GM12865 (cell line): Measurements from ENCODE around the gene FILIP1L.

Experiments
- DNase-seq: peaks from one replicate; pipeline ENCODE4 v3.0.0; 2010; ENCODE audit warnings: low read depth
- H3K4me3 ChIP-seq: 2 replicates; pipeline ENCODE4 v1.5.1; 2011; ENCODE audit warnings: mild to moderate bottlenecking, low read depth, low read length, control low read depth
- CTCF ChIP-seq: IDR thresholded peaks from 2 replicates; pipeline ENCODE4 v1.5.1; 2011; ENCODE audit warnings: low read length, control low read depth, low read depth, inconsistent platforms; ENCODE audit not compliant: insufficient read depth; ENCODE audit errors: missing control alignments

Gene FILIP1L

DNA sequence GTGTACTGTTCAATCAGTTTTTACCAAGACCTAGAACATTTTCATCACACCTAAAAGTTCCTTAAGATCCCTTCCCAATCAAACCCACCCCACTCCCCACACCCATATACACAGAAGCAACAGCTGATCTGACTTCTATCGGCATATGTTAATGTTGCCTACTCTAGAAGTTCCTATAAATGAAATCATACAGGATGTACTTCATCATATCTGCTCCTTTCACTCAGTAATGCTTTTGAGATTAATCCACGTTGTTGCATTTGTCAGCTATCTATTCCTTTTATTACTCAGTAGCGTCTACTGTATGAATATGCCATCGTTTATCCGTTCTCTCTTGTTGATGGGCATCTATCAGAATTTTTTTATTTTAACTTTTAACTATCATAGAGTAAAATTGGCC is 14.3 kb upstream of the FILIP1L start:
- DNase-seq: no peak
- H3K4me3 ChIP-seq: no peak overlapping the region
- TF ChIP-seq CTCF: no peak

DNA sequence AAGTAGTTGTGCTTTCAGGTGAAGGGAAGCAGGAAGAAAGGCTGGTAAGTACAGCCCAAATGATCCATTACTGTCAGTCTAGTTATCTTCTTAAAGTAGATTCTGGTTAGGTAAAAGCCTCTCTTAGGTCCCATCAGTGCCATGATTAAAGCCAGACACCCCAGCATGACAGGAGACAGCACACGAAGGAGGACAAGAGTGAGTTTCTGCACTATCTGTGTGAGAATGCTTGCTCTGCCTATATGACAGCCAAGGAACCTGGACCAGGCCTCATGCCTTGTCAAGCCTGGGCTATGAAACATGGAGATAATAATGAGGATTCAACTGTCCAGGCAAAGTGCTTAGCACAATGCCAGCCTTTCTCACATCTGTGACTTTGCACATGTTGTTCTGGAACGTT is 13.5 kb upstream of the FILIP1L start:
- no peak overlapping the region for H3K4me3 ChIP-seq
- no peak for DNase-seq
- TF ChIP-seq CTCF: no peak

DNA sequence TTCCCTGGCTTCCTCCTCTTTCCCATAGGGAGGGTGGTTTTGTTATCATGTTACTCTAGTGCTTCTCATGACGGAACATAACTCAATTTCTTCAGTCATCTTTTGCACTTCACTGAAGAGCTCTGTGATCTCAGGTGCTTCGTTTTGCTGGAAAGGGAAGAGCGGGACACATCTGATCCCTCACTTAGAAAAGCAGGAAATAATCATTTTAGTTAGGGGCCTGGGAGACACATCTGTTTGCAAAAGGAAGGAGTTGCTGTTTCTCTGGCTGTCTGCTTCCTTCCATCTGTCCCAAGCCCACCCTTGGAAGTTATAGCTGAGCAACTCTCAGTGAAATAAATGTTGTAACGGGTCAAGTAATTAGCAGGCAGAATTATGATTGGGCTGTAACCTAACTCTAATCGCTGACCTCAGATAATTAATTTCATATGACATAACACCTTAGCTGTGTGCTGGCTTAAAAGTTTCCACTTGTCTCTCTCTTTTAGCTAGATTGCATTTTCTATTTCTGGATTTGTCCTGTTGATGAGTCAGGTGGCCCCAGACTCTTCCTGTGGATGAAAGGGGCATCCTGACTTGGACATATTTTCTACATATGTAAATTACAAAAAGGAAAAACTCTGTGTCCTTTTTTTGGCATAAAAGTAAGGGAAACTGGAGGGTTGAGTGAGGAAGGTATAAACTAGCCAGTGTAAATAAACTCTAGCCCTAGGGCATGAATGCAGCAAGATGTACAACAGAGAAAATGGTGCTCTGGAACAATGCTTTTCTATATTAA is 11.0 kb upstream of the FILIP1L start:
- DNase-seq: no peak
- TF ChIP-seq CTCF: no peak

DNA sequence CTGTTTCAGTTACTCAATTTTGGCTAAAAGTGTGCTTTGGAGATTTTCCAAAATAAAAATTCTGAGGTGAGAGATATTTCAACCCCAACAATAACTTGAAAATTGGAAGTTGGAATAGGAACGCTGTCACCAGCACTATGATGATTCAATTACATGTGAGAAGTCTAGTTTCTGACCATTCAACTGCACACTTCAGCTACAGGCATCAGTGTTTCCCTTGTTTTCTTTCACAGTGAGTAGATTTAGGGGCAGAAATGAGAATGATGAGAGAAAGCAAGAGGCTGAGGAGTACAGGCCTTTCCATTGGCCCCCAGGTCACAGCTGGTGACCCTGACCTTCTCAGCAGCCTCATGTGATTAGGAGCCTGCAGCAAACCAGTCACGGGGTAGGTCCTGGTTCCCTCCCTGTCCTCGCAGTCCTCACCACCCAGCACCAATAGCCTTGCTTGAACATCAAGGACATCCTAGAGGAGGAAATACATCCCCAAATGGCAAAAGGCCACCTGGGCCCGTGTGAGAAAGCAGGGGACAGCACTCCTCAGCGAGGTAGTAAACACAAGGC is 10.0 kb upstream of the FILIP1L start:
- H3K4me3 ChIP-seq: no peak overlapping the region
- TF ChIP-seq CTCF: no peak
- DNase-seq: no peak

More for the DNA sequence above, 11.0 kb upstream of the FILIP1L start:
- no peak overlapping the region for H3K4me3 ChIP-seq

DNA sequence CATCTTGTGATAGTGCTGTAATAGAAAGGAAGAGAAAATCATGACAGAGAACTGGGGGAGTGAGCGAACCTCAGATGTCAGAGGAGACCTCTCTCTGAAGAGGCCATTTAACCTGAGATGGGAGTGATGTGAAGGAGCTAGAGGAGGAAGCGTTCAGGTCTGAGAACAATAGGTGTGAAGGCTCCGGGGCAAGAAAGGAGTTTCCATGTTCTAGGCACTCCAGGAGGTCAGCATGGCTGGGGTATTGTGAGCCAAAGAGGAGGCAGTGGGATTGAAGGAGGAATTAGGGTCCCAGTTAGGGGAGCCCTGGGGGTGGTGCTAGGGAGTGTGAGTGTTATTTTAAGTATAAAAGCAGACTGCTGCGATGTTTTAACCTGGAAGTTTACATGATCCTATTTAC is 8.8 kb upstream of the FILIP1L start:
- no peak for TF ChIP-seq CTCF
- H3K4me3 ChIP-seq: no peak overlapping the region
- DNase-seq: no peak

DNA sequence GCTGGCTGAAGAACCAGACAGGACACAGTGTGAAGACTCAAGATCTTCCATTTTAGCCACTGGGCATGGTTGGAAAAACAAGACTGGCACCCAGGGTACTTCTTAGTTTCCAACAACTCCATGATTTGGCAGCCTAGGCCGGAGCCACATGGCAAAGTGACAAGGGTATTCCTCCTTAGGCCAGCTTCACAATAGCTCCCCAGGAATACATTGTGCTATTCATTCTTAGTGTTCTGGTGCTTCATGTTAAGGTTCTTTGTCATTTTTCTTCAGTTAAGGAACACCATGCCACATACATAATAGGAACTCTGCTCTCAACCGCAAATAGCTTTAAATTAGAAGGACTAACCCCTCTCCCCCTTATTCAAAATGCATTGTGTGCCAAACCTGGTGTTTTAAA is 8.0 kb upstream of the FILIP1L start:
- H3K4me3 ChIP-seq: no peak overlapping the region
- no peak for DNase-seq
- no peak for TF ChIP-seq CTCF

GRCh38 chr3:100120693-100121092 is 6.4 kb upstream of the FILIP1L start:
- DNase-seq: no peak

More at GRCh38 chr3:100120693-100121092, 6.4 kb upstream of the FILIP1L start:
- H3K4me3 ChIP-seq: no peak overlapping the region
- TF ChIP-seq CTCF: no peak
